ENCODE results near the gene MMD. TPM values are rescaled to one million over a fixed set of nuclear protein-coding genes. Genes with fewer than 3 reads are reported as not detected.
"Not testable (repeated sequence)": the region's sequence is repeated elsewhere in the genome, so short reads cannot be mapped to it uniquely, and the experiment has no call there.

The MMD gene
- total RNA-seq, 2 experiments from 2014 or later, result 29.6 to 30.8 TPM

DNA sequence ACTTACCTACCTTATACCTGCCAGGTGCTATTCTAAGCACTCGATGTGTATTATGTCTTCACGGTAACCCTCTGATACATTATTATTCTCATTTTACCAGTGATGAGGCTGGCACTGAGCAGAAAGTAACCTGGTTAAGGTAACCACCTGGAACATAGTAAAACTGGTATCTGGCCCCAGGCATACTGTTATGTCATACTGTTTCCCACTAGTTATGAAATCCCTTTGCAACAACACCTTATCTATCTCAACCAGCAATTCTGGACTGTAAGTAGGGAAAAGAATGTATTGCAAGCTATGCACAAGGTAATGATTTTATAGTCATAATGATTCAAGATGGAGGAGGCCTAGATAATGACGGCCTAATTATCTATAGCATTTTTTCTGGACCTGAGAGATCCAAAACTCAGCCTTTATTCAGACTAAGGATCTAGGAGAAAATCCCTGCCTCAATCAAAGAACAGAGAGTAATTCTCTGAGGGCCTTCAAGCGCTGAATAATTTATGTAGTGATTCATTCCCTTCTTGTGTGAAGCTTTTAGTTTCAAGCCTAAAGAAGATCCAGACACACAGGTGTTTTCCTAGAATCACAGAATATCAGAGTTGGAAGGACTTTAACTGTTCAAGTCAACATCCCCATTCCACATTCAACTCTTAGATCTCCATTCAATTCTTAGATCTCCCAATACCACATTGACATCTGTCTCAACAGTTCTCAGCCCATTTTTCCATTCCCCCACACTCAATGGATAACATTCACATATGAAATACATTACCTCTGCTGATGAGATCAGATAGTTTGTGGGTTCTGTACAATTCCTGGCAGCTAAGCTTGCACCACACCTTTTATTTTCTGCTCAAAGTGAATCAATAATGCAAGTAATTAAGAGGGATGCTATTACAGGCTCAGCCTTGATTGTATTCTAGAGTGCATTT lies 14.9 kb upstream of the MMD start:
- DNase-seq, result no peak
- Mint-ChIP-seq H3K36me3 (ENCODE audit: low read depth) (no peaks in the 10 kb centered on the region), H3K4me1 (peaks cover 28% of the 10 kb centered on the region), H3K4me3 (no peak overlapping the region), H3K9me3 (no peaks in the 10 kb centered on the region), H3K27ac (no peak overlapping the region), H3K27me3 (peaks cover 5% of the 10 kb centered on the region)
- ChIA-PET POLR2A (interaction anchor here (1.1 kb wide), 1 partner anchor 15 kb away, joined by 3 read pairs; the partner anchor contains the start of gene MMD), CTCF (no interaction called here)

DNA sequence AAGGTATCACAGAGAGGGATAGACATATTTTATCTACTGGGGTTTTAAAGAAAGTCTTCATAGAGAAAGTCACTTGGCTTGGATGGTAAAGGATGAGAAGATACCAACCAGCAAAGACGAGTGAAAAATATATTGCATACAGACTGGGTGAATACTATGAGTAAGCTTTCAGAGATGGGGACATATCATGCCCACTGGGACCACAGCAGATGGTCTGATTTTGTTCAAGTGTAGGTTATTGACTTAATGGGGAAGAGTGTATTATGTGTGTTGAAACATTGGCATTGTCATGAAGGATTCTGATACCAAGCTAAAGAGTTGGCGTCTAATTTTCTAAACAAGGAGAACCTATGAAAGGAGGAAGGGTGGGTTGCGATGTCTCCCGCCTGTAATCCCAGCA lies 13.8 kb upstream of the MMD start:
- H3K4me3 Mint-ChIP-seq, result no peak overlapping the region
- peaks cover 5% of the 10 kb centered on the region for H3K27me3 Mint-ChIP-seq
- no peaks in the 10 kb centered on the region for H3K9me3 Mint-ChIP-seq
- ChIA-PET CTCF (no interaction called here), POLR2A (no interaction called here)
- DNase-seq, result no peak
- no peak overlapping the region for H3K27ac Mint-ChIP-seq
- peaks cover 28% of the 10 kb centered on the region for H3K4me1 Mint-ChIP-seq
- no peaks in the 10 kb centered on the region for H3K36me3 Mint-ChIP-seq (ENCODE audit: low read depth)

- no peak for DNase-seq
- ChIA-PET POLR2A (no interaction called here), CTCF (no interaction called here)
- Mint-ChIP-seq H3K4me1 (peaks cover 28% of the 10 kb centered on the region), H3K4me3 (no peak overlapping the region), H3K9me3 (no peaks in the 10 kb centered on the region), H3K27ac (no peak overlapping the region), H3K36me3 (ENCODE audit: low read depth) (no peaks in the 10 kb centered on the region), H3K27me3 (peaks cover 2% of the 10 kb centered on the region)
Measured at GRCh38 chr17:55434721-55435120, 13.1 kb upstream of the MMD start.

DNA sequence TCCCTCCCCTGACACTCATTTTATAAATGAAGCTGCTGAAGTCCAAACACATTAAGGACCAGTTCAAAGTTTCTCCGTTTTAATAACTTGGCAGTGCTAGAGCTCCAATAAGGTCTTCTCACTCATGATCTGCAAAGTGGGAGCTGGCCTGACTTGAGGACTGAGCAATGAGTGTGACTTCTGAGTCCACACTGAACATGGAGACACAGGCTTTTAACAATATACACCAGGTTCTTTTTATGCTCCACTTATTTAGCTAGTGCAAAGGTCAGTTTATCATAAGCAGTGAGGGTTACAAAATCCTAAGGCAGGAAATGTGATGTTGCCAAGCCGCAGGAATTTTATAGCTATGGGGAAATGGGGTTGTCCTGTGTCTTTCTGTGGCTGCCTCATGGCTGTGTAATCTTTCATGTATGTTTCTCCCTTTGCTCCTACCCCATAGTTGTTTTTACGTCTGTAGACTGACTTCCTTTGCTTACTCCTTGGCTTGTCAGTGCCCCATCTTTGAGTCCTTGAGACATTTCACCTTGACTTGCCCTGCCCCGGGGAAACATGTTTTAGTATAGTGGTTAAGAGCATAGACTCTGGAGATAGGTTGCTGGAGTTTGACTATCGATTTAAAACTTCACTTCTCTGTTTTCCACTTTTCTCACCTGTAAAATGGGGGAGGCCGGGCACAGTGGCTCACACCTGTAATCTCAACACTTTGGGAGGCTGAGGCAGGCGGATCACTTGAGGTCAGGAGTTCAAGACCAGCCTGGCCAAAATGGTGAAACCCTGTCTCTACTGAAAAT lies 12.2 kb upstream of the MMD start:
- POLR2A ChIA-PET, result no interaction called here
- no peak for DNase-seq
- CTCF ChIA-PET, result interaction anchor here (1.1 kb wide), 1 partner anchor 81 kb away, joined by 3 read pairs; no protein-coding TSS in a partner anchor
- Mint-ChIP-seq H3K4me1 (peaks cover 28% of the 10 kb centered on the region), H3K27me3 (peaks cover 4% of the 10 kb centered on the region), H3K36me3 (ENCODE audit: low read depth) (no peaks in the 10 kb centered on the region), H3K27ac (no peak overlapping the region), H3K9me3 (no peaks in the 10 kb centered on the region), H3K4me3 (no peak overlapping the region)

DNA sequence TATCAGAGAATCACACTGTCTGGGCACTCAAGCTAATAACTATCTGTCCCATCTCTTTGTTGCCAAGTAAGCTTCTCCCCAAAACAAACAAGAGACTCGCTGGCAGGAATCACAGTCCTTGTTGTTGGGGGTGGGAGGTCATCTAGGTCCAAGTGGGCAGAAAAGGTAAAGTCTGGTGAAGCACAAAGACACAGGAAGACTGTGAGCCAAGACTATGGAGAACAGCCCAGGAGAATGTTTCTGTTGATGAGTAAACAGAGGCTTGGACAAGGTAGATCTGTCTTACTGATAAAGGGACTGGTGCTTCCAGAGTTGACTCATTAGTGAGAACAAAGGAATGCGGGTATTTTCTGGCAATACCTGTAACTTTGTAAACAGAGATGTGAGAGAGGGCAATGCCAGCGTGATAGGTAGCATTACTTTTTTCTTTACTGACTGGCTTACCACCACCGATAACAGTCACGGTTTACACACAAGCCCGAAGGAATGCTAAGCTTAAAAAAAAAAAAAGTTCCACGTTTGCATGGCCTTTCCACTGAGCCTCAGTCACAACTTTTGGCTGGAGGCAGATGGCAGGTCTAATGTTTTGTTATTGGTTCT lies 11.5 kb upstream of the MMD start:
- DNase-seq, result no peak
- no peaks in the 10 kb centered on the region for H3K36me3 Mint-ChIP-seq (ENCODE audit: low read depth)
- H3K4me1 Mint-ChIP-seq, result peaks cover 28% of the 10 kb centered on the region
- CTCF ChIA-PET, result interaction anchor here (1.1 kb wide), 1 partner anchor 81 kb away, joined by 3 read pairs; no protein-coding TSS in a partner anchor
- H3K27ac Mint-ChIP-seq, result no peak overlapping the region
- no peaks in the 10 kb centered on the region for H3K9me3 Mint-ChIP-seq
- POLR2A ChIA-PET, result interaction anchor here (1.2 kb wide), 1 partner anchor 10 kb away, joined by 3 read pairs; no protein-coding TSS in a partner anchor
- H3K4me3 Mint-ChIP-seq, result no peak overlapping the region
- H3K27me3 Mint-ChIP-seq, result peaks cover 8% of the 10 kb centered on the region

GRCh38 chr17:55432358-55433028 lies 10.9 kb upstream of the MMD start:
- POLR2A ChIA-PET, result interaction anchor here (1.2 kb wide), 1 partner anchor 11 kb away, joined by 3 read pairs; no protein-coding TSS in a partner anchor
- no peak overlapping the region for H3K27ac Mint-ChIP-seq

GRCh38 chr17:55431914-55432313 lies 10.3 kb upstream of the MMD start:
- H3K36me3 Mint-ChIP-seq (ENCODE audit: low read depth); CTCF ChIA-PET; H3K4me3 Mint-ChIP-seq; H3K9me3 Mint-ChIP-seq; H3K27ac Mint-ChIP-seq; DNase-seq: not testable (repeated sequence)
- Mint-ChIP-seq H3K4me1 (peaks cover 24% of the 10 kb centered on the region), H3K27me3 (peaks cover 13% of the 10 kb centered on the region)
- POLR2A ChIA-PET, result interaction anchor here (1.2 kb wide), 2 partner anchors 11 to 12 kb away, joined by 3 read pairs; no protein-coding TSS in a partner anchor

More at GRCh38 chr17:55432358-55433028, 10.9 kb upstream of the MMD start:
- H3K4me1 Mint-ChIP-seq, result peaks cover 27% of the 10 kb centered on the region
- CTCF ChIA-PET, result interaction anchor here (1.1 kb wide), 1 partner anchor 82 kb away, joined by 3 read pairs; no protein-coding TSS in a partner anchor
- H3K27me3 Mint-ChIP-seq, result peaks cover 10% of the 10 kb centered on the region
- no peaks in the 10 kb centered on the region for H3K36me3 Mint-ChIP-seq (ENCODE audit: low read depth)
- DNase-seq, result no peak
- no peak overlapping the region for H3K4me3 Mint-ChIP-seq
- H3K9me3 Mint-ChIP-seq, result no peaks in the 10 kb centered on the region

DNA sequence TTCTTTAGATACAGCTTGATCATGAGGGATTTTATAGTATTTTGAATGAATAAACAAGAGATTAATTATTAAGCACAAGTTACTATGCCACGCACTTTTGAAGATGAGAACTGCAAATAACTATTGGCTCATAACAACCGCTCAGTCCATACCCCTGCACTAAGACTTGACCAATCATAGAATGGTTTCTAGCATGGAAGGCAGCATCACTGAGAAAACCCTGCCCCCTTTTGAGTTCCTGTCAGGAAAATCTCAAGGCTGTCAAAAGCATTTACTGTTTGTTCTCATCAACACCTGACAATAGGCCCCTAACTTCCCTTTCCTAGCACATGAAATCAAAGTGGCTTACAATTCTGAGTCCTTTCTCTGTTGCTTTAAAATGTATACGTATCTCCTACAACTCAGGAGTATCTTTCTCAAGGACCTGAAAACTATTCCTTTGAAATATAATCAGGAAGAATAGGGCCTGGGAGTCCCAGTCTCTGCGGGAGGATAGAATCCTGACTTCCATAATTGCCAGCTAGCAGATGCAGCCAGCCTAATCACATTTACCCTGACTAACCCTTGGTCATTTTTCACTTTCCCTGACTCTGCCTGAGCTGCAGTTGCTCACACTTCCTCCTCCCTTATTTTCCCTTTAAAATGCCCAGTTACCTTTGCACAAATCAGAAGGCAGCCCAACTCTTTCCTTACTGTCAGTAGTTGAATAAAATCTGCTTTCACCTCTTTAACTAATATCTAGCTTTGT lies 9.1 kb upstream of the MMD start:
- H3K4me3 Mint-ChIP-seq, result no peak overlapping the region
- H3K27ac Mint-ChIP-seq, result no peak overlapping the region
- ChIA-PET CTCF (no interaction called here), POLR2A (interaction anchor here (1.2 kb wide), 1 partner anchor 11 kb away, joined by 3 read pairs; no protein-coding TSS in a partner anchor)
- no peaks in the 10 kb centered on the region for H3K9me3 Mint-ChIP-seq
- H3K36me3 Mint-ChIP-seq (ENCODE audit: low read depth), result no peaks in the 10 kb centered on the region
- H3K27me3 Mint-ChIP-seq, result peaks cover 19% of the 10 kb centered on the region
- H3K4me1 Mint-ChIP-seq, result peaks cover 18% of the 10 kb centered on the region
- no peak for DNase-seq

DNA sequence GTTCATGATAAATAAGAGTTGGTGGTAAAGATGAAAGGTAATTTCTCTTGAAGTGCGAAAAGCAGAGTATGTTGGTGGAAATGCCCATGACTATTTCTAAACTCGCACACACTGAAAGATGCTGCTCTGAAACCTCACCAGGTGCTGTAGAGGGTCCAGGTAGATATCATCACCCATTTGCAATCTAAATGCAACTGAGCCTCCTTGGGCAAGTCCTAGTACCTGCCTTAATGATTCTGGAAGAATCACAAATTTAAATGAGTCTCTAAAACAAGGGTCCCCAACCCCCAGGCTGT lies 5.9 kb upstream of the MMD start:
- no peaks in the 10 kb centered on the region for H3K9me3 Mint-ChIP-seq
- CTCF ChIA-PET, result no interaction called here
- H3K27me3 Mint-ChIP-seq, result peaks cover 42% of the 10 kb centered on the region
- no peaks in the 10 kb centered on the region for H3K36me3 Mint-ChIP-seq (ENCODE audit: low read depth)
- DNase-seq, result no peak
- H3K4me1 Mint-ChIP-seq, result peaks cover 9% of the 10 kb centered on the region
- H3K4me3 Mint-ChIP-seq, result no peak overlapping the region
- H3K27ac Mint-ChIP-seq, result no peak overlapping the region
- POLR2A ChIA-PET, result no interaction called here

DNA sequence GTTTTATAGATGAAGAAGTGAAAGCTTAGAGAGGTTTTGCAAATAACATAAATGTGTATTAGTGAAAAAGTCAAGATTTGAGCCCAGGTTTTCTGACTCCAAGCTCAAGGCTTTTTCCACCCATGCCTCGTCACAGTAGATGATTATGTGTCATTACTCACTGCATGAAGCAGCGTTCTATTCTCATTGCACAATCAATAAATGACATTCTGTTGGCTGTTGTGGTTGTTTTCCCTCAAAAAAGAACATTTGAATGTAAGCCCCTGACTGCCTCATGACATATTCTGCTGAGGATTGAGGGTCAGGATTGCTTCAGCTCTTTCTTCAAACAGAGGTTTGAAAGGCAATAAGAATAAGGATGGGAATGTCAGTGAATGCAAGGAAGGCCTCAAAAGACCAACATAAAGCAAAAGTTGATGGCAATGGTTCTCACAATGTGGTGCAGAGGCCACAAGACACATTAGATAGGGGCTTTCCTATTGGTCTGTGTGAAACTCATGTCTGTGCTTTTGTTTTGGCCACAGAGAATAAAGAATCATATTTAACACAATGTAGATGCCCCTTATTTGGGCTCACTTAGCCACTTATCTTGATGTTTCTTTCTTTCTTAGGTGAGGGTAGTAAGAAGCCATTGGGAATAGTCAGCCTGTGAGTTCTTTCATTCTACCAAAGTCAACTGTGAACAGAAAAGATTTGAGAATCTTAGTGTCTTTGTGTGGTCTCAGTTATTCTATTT lies 5.4 kb upstream of the MMD start:
- no peaks in the 10 kb centered on the region for H3K36me3 Mint-ChIP-seq (ENCODE audit: low read depth)
- POLR2A ChIA-PET, result no interaction called here

DNA sequence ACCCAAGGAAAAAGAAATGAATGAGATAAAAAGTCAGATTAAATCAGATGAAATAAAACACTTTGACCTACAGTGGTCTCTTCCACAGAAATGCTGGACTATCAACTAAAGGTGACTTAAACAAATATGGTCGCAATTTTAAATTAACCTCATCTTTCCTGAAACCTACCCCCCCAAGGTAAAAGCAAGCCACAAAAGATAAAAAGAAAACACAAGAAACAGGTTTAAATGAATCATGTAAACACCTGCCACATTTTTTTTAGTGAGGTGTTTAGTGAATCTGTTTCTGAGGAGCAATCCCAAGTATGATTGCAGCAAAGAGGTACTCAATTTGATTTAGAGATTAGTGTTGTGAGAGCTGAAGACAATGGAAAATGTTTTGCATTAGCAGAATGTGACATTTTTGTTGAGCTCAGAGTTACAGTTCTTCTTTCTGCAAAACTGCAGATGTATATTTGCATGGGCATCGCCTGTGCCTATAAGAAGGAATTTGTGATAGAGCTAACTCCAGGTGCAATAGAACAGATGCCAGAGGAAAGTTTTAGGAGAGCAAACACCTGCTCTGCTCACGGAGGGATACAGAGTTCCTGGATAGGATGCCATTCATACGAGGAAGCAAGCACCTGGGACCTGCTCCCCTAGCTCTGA lies 3.4 kb upstream of the MMD start:
- Mint-ChIP-seq H3K27ac (no peak overlapping the region), H3K4me1 (peaks cover 10% of the 10 kb centered on the region), H3K36me3 (ENCODE audit: low read depth) (peaks cover 7% of the 10 kb centered on the region), H3K27me3 (peaks cover 45% of the 10 kb centered on the region), H3K9me3 (no peaks in the 10 kb centered on the region), H3K4me3 (no peak overlapping the region)
- ChIA-PET CTCF (no interaction called here), POLR2A (no interaction called here)
- no peak for DNase-seq

More for the DNA sequence above, 5.4 kb upstream of the MMD start:
- Mint-ChIP-seq H3K27ac (no peak overlapping the region), H3K27me3 (peaks cover 44% of the 10 kb centered on the region), H3K4me1 (peaks cover 8% of the 10 kb centered on the region), H3K4me3 (no peak overlapping the region), H3K9me3 (no peaks in the 10 kb centered on the region)
- CTCF ChIA-PET, result no interaction called here
- no peak for DNase-seq

Data from activated CD4-positive, alpha-beta memory T cell treated with anti-CD3 and anti-CD28 coated beads, Interleukin-2, amount 10 ng/mL, durations not matched to agents 7 days and 5 days (primary cell).